Ishikawa (cell line): ENCODE data around the gene GYG1.

Source experiments
- CEBPB ChIP-seq: IDR thresholded peaks from 2 replicates; pipeline ENCODE4 v1.6.1; 2012
- CREB1 ChIP-seq: IDR thresholded peaks from 2 replicates; pipeline ENCODE4 v1.6.1; 2012; ENCODE audit warnings: low read depth
- EP300 ChIP-seq: IDR thresholded peaks from 2 replicates; pipeline ENCODE4 v1.6.1; 2012; ENCODE audit warnings: borderline replicate concordance
- MAX ChIP-seq: IDR thresholded peaks from 2 replicates; pipeline ENCODE4 v1.6.1; 2012
- NFIC ChIP-seq: IDR thresholded peaks from 2 replicates; pipeline ENCODE4 v1.6.1; 2012
- RAD21 ChIP-seq: IDR thresholded peaks from 2 replicates; pipeline ENCODE4 v1.6.1; 2012; ENCODE audit warnings: low read depth
- REST ChIP-seq: IDR thresholded peaks from 2 replicates; pipeline ENCODE4 v1.6.1; 2012; ENCODE audit warnings: low read depth, mild to moderate bottlenecking
- TEAD4 ChIP-seq: IDR thresholded peaks from 2 replicates; pipeline ENCODE4 v1.6.1; 2012
- YY1 ChIP-seq: IDR thresholded peaks from 2 replicates; pipeline ENCODE4 v1.6.1; 2012; ENCODE audit warnings: low read depth

GRCh38 chr3:148954981-148955380 is 36.4 kb upstream of the GYG1 start:
- no peak for TF ChIP-seq MAX
- no peak for TF ChIP-seq YY1
- TF ChIP-seq REST = no peak
- no peak for TF ChIP-seq EP300
- TF ChIP-seq CREB1 = no peak
- TF ChIP-seq NFIC = no peak
- no peak for TF ChIP-seq TEAD4
- no peak for TF ChIP-seq CEBPB
- TF ChIP-seq RAD21 = no peak
